Neural progenitor cell (in vitro differentiated cells): Measurements from ENCODE around the gene SH3BP2.

Experiments used
- CTCF ChIP-seq: fragments of 200-600 bp; sonication (generic); IDR thresholded peaks from 2 replicates; pipeline ENCODE4 v1.5.1; 2017; ENCODE audit warnings: antibody characterized with exemption, mild to moderate bottlenecking
- EZH2 ChIP-seq: fragments of 200-600 bp; sonication (generic); IDR thresholded peaks from 2 replicates; pipeline ENCODE4 v1.6.1; 2017; ENCODE audit warnings: antibody characterized with exemption, mild to moderate bottlenecking, moderate library complexity
- EZH2phosphoT487 ChIP-seq: fragments of 200-600 bp; sonication (generic); IDR thresholded peaks from 2 replicates; pipeline ENCODE4 v1.6.1; 2017; ENCODE audit warnings: antibody characterized with exemption

- TF ChIP-seq CTCF (no peak), EZH2 (no peak), EZH2phosphoT487 (no peak)
These were observed 532 bp upstream of the SH3BP2 start for GRCh38 chr4:2792396-2792710.
